GM19193 (cell line): ENCODE measurements around the gene MRPL44.

Experiments used
- POLR2A ChIP-seq: IDR thresholded peaks from 4 replicates; pipeline ENCODE4 v1.6.1; 2011; ENCODE audit not compliant: insufficient read depth, insufficient read length; ENCODE audit errors: extremely low read depth

MRPL44 gene

GRCh38 chr2:223930103-223930976 lies 26.9 kb upstream of the MRPL44 start:
- no peak for TF ChIP-seq POLR2A

DNA sequence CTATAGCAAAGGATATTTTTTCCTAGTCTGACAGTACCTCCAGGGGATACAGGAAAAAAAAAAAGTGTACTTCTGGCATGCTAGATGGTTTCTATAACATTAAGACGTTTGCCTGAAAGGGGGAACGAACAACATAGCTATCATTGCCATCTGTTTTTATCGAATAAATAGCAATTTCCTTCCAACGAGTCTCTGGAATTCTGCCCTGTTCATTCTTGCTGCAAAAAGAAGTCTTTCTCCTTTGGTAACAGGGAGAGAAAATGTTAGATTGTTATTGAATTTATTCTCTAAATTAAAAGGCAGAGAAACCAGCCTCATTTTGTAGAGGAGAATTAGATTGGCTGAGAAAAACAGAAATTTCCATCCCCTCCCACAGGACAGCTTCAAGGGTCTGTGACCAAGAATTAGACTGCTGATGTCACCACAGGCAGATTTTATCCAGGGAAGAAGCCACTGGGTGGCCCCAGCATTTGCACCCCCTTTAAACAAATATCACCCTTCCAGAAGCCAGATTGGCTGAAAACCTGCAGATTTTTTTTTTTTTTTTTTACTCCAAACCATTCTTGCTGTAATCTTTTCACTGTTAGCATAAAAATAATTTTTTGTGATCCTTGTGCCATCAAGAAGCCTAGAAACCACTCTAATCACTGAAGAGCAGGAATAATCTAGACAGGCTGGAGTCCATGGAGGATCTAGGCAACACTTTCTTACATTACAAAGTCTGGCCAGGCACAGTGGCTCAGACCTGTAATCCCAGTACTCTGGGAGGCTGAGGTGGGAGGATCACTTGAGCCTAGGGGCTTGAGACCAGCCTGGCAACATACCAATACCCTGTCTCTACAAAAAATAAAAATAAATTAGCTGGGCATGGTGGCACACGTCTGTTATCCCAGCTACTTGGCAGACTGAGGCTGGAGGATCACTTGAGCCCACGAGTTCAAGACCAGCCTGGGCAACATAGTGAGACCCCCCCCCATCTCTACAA lies 24.2 kb upstream of the MRPL44 start:
- no peak for TF ChIP-seq POLR2A

DNA sequence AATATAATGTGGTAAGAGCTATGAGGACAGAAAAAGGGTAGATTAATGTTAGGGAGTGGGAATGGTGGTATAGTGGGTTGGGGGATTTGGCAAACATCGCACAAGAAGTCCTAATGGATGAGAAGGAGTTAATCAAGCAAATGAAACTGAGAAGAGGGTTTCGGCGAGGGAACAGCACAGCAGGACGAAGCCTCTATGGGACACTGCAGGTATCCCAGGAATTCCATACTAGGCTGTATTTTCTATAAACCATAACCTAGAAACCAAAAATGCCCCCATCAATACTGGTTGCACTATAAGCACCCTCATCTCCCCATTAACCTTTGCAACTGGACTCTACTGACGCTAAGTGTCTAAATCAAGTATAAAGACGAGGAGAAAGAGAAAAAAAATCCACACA lies 22.4 kb upstream of the MRPL44 start:
- TF ChIP-seq POLR2A = no peak

- no peak for TF ChIP-seq POLR2A
These were observed 21.7 kb upstream of the MRPL44 start for GRCh38 chr2:223935459-223936125.

DNA sequence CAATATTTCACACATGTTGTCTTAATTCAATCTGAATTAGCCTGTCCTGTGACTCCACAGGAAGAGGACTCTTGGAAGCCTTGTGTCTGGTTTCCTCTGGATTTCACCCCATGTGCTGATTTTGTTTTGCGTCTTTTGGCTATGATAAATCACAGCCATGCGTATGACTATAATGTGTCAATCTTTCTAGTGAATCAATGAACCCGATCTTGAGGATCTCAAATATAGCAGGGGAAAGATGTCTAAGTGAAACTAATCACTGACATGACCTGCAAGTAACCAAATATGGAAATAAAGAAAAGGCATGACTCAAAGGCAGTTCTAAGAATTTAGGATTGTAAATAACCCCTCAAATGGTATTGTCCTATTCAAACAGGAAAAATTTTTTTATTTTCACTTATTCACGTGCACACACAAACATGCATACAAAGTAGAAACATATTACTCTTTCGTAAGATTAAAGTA lies 20.4 kb upstream of the MRPL44 start:
- no peak for TF ChIP-seq POLR2A

- TF ChIP-seq POLR2A = no peak
These were observed 19.7 kb upstream of the MRPL44 start for GRCh38 chr2:223937535-223937934.

GRCh38 chr2:223941579-223942277 lies 15.5 kb upstream of the MRPL44 start:
- TF ChIP-seq POLR2A = no peak

- no peak for TF ChIP-seq POLR2A
These were observed 14.1 kb upstream of the MRPL44 start for GRCh38 chr2:223943135-223943534.

- no peak for TF ChIP-seq POLR2A
These were observed 13.7 kb upstream of the MRPL44 start for GRCh38 chr2:223943561-223944008.

- peak; percentile 14 for TF ChIP-seq POLR2A
These were observed 13.0 kb upstream of the MRPL44 start for GRCh38 chr2:223944166-223944702.

- TF ChIP-seq POLR2A = peak; percentile 89
These were observed 12.3 kb upstream of the MRPL44 start, which contains the start of gene WDFY1 for GRCh38 chr2:223944703-223945531. Gene WDFY1, minus strand, starts transcription at chr2:223945335. Its CDS starts 51 bp downstream, at chr2:223945284.

GRCh38 chr2:223945755-223946154 lies 11.5 kb upstream of the MRPL44 start:
- TF ChIP-seq POLR2A = no peak

DNA sequence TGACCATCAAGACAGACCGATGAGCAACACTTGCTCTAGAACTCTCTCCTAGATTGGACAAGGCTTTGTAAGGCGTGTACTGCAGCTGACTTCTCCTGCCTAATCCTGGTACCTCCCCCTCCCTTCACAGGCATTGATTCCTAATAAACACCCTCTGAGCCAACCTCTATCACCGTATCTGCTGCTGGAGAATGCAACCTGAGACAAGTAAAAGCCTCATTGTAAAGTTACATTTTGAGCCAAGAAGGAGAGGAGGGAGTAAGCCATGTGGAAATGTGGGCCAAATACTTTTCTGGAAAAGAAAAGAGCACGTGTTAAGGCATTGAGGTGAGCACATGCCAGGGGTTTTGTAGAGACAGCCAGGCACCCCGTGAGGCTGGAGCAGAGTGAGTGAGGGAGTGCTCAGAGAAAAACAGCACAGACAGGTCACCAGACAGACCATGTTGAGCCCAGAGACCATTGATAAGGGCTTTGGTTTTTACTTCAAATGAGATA lies 9.5 kb upstream of the MRPL44 start:
- no peak for TF ChIP-seq POLR2A

GRCh38 chr2:223949241-223949840 lies 7.9 kb upstream of the MRPL44 start:
- TF ChIP-seq POLR2A = no peak
